Esophagus muscularis mucosa (tissue), 3 donors: ENCODE results near the gene ITGA2.

ENCODE experiments used
- CTCF ChIP-seq, 3 experiments: fragments of 200-600 bp in 2 of 3; fragments of 450-650 bp in 1 of 3; sonication (generic) in 2 of 3; IDR thresholded peaks; one replicate each; pipeline ENCODE4 v1.5.1; 2017 to 2019; ENCODE audit warnings: antibody characterized with exemption in 3 of 3, mild to moderate bottlenecking in 2 of 3, moderate library complexity in 1 of 3
- POLR2AphosphoS5 ChIP-seq, 2 donors: sonication (generic); formaldehyde crosslinking; IDR thresholded peaks; one replicate each; pipeline ENCODE4 v1.6.1; 2017; ENCODE audit warnings: antibody characterized with exemption in 2 of 2

GRCh38 chr5:53109056-53109442 is 119.9 kb downstream of the ITGA2 start:
- no peak for TF ChIP-seq CTCF (IDR thresholded peaks at IDR 0.05)
- no peak for TF ChIP-seq POLR2AphosphoS5 (IDR thresholded peaks at IDR 0.05)
